ENCODE results near the gene UBR4.

UBR4 gene

GRCh38 chr1:19049128-19049768, 160.8 kb downstream of the UBR4 start:
- DNase-seq = no peak

GRCh38 chr1:19046972-19047731, 162.9 kb downstream of the UBR4 start:
- no peak for DNase-seq

GRCh38 chr1:19045898-19046880, 163.9 kb downstream of the UBR4 start:
- DNase-seq = no peak

DNA sequence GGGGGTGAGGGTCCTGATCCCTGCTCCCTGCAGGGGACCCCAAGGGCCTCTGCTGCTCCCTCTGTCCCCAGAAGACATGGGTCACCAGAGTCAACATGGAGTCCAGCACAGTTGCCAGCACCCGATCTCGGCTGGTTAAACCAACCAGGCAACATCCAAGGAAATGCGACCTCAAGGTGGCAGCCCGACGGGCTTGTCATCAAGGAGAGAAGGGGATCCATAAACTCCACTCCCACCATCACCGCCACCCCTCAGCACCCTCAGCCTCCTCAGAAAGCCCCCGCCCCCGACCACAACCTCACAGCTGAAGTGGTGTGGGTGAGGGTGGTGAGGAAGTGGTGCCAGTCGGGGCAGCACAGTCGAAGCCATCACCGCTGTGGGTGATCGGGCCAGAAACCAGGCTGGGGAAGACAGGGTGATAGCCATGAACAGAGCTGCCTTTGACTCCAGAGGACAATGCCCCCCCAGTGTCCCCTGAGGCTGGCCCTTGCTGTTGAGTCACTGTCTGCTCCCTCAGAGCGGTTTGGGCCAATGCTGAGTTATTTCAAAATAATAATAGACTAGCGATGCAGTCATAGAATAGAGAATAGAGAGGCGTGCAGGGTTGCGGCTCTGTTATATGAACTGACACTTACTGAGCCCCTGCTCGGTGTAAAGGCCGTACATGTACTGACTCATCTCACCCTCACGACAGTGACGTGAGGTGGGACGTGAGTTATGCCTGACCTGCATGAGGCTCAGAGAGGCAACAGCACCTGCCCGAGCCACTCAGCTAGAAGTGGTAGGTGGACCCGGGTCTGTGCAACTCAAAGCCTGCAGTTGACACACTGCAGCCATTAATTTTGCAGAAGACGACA, 164.9 kb downstream of the UBR4 start:
- DNase-seq = no peak

DNA sequence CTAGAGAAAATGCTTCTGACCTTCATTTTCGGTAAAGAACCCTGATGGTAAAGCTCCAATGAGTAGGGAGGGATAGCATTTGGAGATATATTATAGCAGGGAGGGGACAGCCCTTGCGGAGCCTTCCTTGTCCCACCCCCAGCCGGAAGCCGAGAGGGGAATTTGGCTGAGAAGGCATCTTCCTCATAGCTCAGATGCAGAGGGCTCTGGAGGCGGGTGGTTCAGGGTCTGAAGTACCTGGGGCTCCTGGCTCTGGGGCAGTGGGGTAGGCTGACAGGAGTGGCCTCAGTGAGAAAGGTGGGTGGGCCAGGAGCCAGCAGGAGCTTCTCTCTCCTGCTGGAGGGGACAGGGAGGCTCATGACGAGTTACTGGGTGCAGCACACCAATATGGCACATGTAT, 165.6 kb downstream of the UBR4 start:
- DNase-seq = no peak

- no peak for DNase-seq
Observed at GRCh38 chr1:19043579-19044443, 166.3 kb downstream of the UBR4 start.

DNA sequence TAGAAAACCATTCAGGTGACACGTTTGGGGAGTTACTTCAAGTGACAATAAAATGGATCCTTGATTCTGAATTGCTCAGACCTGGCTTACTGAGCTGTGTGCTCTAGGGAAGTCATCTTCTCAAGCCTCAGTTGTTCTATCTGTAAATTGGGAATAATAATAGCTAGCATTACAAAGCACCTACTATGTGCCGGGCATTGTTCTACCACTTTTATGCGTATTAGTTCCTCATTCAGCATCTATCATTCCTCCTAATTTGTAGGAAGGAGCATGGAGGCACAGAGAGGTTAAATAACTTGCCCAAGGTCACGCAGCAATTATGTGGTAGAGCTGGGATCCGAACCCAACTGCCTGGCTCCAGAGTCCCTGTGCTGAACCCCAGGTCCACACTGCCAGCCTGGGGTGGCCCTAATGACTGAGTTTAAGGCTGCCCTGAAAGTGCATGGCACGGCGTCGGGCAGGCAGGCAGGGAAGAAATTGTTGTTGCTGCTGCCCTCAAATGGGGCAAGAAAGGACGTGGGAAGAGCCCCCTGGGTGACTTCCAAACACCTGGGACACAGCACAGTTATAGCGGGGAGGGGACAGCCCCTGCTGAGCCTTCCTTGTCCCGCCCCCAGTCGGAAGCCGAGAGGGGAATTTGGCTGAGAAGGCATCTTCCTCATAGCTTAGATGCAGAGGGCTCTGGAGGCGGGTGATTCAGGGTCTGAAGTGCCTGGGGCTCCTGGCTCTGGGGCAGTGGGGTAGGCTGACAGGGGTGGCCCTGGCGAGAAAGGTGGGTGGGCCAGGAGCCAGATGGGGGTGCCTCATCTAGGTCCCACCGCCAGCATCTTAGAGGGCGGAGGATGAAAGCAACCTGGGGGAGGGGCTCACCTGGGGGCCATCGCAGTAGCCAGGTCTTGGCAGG, 167.1 kb downstream of the UBR4 start:
- DNase-seq = no peak

DNA sequence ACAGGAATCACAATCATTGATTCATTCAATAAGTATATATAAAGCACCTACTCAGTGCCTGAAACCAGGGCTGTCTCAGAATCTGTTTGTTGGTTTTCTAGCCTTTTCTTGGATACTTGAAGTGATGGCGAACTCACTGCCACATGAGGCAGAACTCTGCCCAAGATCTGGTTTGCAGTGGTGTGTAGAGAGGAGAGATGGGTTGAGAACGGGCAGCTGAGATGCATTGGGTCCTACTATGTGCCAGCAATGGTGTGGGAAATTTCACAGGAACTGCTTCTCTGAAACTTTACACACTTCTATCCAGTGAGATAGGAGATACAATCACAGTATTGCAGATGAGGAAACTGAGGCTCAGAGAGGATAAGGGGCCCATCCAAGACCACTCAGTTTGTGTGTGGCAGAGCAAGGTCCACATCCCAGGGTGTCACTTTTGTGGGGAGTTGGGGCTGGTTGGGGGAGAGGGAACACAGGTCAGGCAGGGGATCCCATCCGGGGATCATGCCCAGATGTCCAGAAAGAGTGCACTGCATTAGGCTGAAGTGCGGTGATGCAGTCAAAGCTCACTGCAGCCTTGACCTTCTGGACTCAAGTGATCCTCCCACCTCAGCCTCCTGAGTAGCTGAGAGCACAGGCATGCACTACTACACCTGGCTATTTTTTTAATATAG, 169.9 kb downstream of the UBR4 start:
- DNase-seq = no peak

DNA sequence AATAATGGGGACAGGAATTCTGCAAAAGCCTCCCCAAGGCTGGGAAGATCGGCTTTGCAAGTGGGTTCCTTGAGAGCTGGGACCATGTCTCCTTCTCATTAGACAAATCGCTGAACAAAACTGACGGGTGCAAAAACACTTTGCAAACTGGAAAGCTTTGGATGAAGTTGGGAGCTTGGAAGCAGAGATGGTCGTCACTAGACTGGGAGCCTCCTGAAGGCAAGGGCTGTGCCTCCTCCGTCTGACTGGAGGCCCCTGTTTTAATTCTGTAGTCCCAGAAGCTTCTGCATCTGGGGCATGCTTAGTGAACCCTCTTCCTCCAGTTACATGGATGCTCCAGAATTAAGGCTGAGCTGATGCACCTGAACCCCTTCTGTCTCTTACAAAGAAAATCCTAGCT, 171.3 kb downstream of the UBR4 start:
- no peak for DNase-seq

- DNase-seq = no peak
Observed at GRCh38 chr1:19038096-19038495, 172.0 kb downstream of the UBR4 start.

DNA sequence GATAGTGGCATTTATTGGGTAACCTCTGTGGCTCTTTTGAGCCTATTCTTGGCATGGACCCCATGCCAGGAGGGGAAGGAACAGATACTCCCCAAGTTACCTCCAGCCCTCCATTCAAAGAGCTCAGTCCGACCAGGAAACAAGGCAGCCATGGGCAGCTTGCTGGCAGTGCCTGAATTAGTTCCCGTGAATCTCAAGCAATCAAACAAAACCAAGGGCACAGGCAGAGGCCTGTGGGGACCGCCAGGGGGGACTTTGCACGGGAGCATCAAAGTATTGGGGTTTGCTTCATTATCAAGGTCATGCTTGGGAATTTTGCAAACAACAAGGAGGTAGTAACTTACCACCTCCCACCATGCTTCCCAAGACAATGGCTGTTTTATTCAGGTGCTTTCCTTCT, 172.4 kb downstream of the UBR4 start:
- no peak for DNase-seq

DNA sequence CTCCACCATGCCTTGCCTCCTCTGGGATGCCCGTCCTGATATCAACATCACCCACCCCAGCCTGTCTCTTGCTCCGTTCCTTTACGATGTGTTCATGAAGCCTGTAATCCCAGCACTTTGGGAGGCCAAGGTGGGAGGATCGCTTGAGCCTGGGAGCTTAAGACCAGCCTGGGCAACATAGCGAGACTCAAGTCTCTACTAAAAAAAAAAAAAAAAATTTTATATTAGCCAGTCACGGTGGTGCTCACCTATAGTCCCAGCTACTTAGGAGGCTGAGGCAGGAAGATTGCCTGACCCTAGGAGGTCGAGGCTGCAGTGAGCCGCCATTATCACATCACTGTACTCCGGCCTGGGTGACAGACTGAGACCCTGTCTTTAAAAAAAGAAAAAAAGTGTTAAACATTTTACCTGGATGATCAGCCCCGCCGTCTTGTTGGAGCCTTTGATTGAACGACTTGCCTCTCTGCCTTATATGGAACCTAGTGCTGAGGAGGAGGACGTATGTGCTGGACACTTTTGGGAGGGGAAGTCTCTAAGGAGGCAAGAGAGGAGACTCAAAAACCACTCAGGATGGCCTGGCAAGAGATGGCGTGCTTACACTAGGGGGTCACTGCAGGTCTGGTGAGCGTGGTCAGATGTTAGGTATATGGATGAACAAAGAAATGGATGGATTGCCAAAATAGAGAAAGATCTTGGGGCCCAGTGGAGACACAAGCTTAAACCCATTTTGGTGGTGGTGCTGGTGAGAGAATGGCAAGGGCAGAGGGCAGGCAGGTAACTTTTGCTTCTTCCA, 173.1 kb downstream of the UBR4 start:
- DNase-seq = no peak

DNA sequence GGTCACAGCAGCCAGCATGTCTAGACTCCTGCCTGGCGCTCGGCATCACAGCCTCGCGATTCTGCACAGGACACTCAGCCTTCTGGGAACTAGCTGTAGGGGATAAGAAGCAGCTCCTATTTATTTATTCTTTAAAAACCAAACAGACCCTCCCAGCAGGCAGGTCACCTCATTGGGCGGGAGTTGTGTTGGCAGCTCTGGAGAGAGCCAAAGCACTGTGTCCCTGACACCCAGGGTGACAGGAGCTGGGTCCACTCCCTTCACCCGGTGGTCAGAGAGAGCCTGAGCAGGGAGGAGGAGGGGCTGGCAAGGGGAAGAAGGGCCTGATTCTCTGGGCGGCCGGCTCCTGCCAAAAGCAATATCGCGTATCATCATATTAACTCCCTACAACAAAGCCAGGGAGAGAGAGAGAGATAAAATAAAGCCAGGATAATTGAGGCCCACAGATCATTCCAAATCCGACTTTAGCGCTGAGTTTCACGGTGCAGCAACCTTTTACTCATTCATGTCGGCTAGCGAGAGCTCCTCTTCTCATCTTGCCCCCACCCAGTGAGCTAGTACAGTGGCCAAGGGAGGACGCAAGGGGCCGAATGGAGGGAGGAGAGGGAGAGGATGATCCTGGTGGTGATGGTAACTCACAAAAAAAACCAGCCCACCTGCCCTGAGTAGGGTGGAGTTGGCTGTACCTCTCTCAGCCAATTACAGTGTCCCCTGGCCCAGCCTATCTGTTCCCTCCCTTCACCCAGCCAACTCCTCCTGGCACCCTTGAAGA, 173.8 kb downstream of the UBR4 start:
- no peak for DNase-seq

GRCh38 chr1:19035377-19036040, 174.6 kb downstream of the UBR4 start:
- DNase-seq = no peak

DNA sequence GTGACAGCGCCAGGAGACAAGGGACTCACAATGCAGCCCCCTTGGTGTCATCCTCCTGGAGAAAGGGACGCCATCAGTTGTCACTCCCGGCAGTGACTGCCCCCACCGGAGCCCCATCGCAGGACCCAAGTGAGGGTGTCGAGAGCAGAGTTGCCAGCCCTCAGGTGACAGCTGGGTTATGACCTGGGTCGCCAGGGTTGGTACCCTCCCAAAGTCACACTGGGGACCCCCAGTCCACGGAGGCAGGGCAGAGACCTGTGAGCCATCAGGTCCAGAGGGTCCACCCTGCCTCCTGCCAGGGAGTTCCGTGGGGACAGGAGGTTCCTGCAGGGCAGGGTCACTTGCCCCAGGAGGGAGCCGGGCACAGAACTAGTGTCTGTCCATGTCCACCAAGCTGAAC, 175.3 kb downstream of the UBR4 start:
- DNase-seq = no peak

GRCh38 chr1:19033926-19034680, 176.0 kb downstream of the UBR4 start:
- no peak for DNase-seq

DNA sequence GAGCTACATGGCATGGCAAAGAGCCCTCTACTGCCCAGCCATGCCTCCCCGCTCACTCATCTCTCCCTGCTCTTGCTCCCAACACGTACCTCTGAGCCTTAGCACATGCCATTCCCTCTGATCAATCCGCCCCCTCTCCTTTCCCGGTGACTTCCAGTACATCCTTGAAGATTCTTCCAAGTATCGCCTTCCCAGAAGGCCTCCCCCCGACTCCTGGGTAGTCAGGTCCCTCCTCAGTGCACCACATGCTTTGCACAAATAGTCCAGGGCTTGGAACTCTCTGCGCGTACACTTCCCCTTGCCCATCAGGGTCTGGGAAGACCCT, 176.6 kb downstream of the UBR4 start:
- no peak for DNase-seq
